ENCODE data around the gene DPAGT1.
A peak's percentile ranks its signal among the peaks of the same experiment; 100 is the strongest.

The DPAGT1 gene

DNA sequence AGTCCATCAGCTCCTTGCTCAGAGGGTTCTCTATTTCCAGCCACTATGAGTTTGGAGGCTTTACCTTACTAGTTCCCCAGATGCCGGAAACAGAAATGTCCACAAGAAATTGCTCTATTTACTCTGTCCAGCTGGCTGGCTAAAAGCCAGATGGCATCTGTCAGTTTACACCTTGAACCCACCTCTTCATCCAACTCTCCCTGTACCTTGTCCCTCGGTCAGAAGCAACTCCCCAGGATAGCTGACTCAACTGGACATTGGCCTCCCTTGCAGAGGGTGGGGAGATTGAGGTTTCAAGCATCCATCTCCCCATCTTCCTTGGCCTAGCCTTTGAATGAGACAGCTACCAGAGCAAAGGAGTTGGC lies 7.2 kb upstream of the DPAGT1 start:
- TF ChIP-seq POLR2AphosphoS5 (IDR thresholded peaks at IDR 0.05; ENCODE audit: low read depth, low read length) (no peak), FOXP2 (optimal IDR thresholded peaks at IDR 0.05; ENCODE audit: borderline replicate concordance, extremely low read depth, extremely low read length, insufficient read depth) (no peak), TAF1 (IDR thresholded peaks at IDR 0.05; ENCODE audit: borderline replicate concordance, insufficient read depth, low read length) (no peak), SIN3A (IDR thresholded peaks at IDR 0.05; ENCODE audit: borderline replicate concordance, insufficient read depth, low read length) (no peak)
- TF ChIP-seq, protein P1, sequence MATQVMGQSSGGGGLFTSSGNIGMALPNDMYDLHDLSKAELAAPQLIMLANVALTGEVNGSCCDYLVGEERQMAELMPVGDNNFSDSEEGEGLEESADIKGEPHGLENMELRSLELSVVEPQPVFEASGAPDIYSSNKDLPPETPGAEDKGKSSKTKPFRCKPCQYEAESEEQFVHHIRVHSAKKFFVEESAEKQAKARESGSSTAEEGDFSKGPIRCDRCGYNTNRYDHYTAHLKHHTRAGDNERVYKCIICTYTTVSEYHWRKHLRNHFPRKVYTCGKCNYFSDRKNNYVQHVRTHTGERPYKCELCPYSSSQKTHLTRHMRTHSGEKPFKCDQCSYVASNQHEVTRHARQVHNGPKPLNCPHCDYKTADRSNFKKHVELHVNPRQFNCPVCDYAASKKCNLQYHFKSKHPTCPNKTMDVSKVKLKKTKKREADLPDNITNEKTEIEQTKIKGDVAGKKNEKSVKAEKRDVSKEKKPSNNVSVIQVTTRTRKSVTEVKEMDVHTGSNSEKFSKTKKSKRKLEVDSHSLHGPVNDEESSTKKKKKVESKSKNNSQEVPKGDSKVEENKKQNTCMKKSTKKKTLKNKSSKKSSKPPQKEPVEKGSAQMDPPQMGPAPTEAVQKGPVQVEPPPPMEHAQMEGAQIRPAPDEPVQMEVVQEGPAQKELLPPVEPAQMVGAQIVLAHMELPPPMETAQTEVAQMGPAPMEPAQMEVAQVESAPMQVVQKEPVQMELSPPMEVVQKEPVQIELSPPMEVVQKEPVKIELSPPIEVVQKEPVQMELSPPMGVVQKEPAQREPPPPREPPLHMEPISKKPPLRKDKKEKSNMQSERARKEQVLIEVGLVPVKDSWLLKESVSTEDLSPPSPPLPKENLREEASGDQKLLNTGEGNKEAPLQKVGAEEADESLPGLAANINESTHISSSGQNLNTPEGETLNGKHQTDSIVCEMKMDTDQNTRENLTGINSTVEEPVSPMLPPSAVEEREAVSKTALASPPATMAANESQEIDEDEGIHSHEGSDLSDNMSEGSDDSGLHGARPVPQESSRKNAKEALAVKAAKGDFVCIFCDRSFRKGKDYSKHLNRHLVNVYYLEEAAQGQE (IDR thresholded peaks at IDR 0.05; ENCODE audit: insufficient read depth in 1 of 2, low read depth in 2 of 2, low read length in 2 of 2): no peak

DNA sequence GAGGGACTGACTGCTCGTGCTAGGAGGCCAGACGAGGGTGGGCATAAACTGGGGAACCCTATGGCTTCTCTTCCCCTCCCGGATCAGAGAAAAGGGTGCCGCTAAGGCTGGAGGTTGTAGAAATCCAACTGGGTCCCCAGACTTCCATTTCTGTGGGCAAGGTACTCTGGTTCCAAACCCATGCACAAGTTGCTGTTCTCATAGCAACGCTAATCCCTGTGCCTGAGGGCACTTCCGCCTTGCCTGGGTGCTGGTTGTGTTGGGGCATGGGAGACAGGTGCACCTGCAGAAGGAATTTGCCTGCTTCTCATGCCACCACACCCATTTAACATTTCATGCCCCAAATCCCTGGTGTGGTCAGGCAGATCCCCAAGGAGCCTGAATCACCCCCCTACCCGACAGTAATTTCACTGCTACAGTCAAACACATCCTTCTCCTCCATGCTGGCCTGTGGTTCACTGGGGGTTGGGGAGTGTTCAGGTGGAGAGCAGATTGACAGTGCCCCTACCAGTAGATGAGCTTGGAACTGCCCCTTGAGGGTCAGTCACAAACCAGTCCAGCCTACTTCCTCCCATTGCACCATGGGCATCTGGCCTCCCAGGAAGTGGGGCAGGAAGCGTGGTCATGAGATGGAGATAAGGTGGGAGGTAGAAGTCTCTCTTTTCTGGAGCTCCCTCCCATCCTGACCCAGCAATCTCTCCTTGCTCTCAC lies 6.6 kb upstream of the DPAGT1 start:
- TF ChIP-seq SIN3A (IDR thresholded peaks at IDR 0.05; ENCODE audit: borderline replicate concordance, insufficient read depth, low read length) (no peak), TAF1 (IDR thresholded peaks at IDR 0.05; ENCODE audit: borderline replicate concordance, insufficient read depth, low read length) (no peak), POLR2AphosphoS5 (IDR thresholded peaks at IDR 0.05; ENCODE audit: low read depth, low read length) (peak; percentile 48; the same call in 1 of the 2 replicates)
- TF ChIP-seq, protein P1 (IDR thresholded peaks at IDR 0.05; ENCODE audit: insufficient read depth in 1 of 2, low read depth in 2 of 2, low read length in 2 of 2): no peak

DNA sequence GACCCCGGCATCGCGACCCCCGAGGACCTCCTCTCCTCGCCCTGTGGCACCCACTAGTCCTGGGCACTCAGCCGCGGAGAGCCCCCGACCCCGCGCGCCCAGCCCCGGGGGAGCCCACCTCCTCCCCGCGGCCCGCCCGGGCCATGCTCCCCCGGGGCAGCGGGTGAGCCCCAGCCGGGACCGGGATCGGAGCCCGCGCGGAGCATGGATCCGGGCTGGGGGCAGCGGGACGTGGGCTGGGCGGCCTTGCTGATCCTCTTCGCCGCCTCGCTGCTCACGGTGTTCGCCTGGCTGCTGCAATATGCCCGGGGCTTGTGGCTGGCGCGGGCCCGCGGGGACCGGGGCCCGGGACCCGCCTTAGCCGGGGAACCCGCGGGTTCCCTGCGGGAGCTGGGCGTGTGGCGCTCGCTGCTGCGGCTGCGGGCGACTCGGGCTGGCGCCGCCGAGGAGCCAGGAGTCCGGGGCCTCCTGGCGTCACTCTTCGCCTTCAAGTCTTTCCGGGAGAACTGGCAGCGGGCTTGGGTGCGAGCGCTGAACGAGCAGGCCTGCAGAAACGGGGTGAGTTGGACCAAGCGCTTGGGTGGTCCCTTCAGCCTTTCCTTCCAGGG lies 6.0 kb upstream of the DPAGT1 start:
- TF ChIP-seq, protein P1 (IDR thresholded peaks at IDR 0.05; ENCODE audit: insufficient read depth in 1 of 2, low read depth in 2 of 2, low read length in 2 of 2): no peak
- no peak for TF ChIP-seq SIN3A (IDR thresholded peaks at IDR 0.05; ENCODE audit: borderline replicate concordance, insufficient read depth, low read length)
- no peak for TF ChIP-seq TAF1 (IDR thresholded peaks at IDR 0.05; ENCODE audit: borderline replicate concordance, insufficient read depth, low read length)

DNA sequence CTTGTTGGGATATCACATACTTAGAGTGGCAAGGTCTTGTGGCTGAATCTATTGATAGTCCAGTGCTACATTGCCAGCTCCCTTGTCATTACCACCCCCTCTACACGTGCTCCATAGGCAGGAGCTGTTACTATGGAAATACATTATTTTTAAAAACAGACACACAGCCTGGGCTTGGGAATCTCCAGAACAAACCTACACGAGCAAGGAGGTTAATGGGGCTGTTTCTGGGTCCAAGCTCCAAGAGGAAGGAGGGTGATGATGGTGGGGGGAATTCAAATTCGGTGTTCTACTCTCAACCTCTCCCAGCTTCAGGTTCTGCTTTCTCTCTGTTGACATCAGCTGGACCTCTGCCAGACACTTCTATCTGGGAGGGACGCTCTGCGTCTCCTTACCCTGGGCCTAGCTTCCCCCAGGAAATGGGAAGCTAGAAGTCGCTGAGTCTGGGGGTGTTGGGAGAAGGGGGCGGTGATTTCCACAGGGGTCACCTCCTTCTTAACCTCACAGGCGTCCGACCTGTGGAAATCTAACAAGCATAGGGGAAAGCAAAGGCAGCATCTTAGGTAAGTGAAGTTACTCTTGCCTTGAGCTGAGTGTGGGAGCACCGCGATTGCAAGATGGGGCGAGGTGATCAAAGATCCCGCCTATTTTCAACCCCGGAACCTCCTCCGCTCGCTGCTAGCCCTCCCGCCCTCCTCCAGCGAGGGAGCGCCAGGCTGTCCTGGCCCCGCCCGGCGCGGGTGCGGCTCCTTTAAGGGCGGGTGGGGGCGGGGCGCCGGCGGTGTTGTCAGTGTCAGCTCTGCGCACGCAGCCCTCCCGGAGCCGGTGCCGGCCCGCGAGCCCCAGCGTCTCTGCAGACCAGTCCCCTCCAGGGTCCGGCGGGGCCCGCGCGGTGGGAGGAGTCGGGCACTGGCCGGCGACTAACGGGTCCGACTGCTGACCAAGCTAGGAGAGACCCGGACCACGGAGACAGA lies 5.2 kb upstream of the DPAGT1 start, which contains the start of gene C2CD2L:
TSS of gene C2CD2L (plus strand) at position 781 of the 974 bp plus-strand sequence. CDS start 398 bp downstream, outside the sequence.
- TF ChIP-seq, protein P1 (IDR thresholded peaks at IDR 0.05; ENCODE audit: insufficient read depth in 1 of 2, low read depth in 2 of 2, low read length in 2 of 2): no peak
- TF ChIP-seq POLR2AphosphoS5 (IDR thresholded peaks at IDR 0.05; ENCODE audit: low read depth, low read length): 0 out of 2 replicates have a peak, but pooled peaks have one; percentile 52
- TF ChIP-seq TAF1 (IDR thresholded peaks at IDR 0.05; ENCODE audit: borderline replicate concordance, insufficient read depth, low read length): no peak
- peak; percentile 70 for TF ChIP-seq FOXP2 (optimal IDR thresholded peaks at IDR 0.05; ENCODE audit: borderline replicate concordance, extremely low read depth, extremely low read length, insufficient read depth)
